ENCODE data around the gene HHIPL1.

HHIPL1 gene

DNA sequence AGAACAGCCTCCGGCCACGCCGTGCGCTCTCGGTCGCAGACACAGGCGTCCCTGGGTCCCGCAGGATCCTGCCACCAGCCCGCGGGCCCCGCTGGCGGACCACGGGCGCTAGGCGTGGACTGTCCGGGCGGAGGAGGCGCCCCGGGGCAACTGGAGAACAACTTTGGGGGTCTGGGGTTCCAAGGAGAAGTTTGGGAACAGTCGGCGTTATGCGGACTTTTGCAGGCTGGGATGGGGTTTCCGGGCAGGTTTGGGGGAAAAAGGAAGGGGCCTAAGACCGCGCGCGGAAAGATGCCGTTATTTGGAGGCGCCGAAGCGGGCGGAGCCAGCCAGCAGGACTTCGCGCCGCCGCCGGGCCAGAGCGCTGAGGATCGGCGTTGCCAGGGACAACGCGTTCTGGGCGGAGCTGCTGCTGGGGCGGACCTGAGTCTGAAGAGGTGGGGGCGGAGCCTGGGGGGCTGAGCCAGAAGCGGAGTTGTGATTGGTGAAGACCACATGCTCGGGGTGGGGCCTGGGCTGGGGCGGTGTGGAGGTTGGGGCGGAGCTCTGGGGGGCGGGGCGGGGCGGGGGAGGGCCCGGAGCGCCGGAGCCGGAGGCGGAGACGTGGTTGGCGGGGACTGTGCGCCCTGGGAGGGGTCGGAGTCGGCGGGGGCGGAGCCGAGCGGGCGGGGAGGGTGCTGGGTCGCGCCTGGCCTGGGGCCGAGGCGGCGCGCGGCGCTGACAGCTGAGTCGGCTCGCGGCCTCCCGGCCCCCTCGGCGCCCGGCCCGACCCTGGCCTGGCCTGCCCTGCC, 38.9 kb downstream of the HHIPL1 start, which contains the start of gene CYP46A1:
TSS of gene CYP46A1 (plus strand) at position 680 of the 791 bp plus-strand sequence. CDS start 120 bp downstream, outside the sequence.
- H3K4me3 ChIP-seq (ENCODE audit: low read depth, low read length), result peak within 1 kb of the TSS; percentile 87
- TF ChIP-seq, protein P1, sequence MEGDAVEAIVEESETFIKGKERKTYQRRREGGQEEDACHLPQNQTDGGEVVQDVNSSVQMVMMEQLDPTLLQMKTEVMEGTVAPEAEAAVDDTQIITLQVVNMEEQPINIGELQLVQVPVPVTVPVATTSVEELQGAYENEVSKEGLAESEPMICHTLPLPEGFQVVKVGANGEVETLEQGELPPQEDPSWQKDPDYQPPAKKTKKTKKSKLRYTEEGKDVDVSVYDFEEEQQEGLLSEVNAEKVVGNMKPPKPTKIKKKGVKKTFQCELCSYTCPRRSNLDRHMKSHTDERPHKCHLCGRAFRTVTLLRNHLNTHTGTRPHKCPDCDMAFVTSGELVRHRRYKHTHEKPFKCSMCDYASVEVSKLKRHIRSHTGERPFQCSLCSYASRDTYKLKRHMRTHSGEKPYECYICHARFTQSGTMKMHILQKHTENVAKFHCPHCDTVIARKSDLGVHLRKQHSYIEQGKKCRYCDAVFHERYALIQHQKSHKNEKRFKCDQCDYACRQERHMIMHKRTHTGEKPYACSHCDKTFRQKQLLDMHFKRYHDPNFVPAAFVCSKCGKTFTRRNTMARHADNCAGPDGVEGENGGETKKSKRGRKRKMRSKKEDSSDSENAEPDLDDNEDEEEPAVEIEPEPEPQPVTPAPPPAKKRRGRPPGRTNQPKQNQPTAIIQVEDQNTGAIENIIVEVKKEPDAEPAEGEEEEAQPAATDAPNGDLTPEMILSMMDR (IDR thresholded peaks at IDR 0.05; ENCODE audit: low read depth, low read length), result no peak

GRCh38 chr14:99684410-99684934, 39.5 kb downstream of the HHIPL1 start:
- TF ChIP-seq, protein P1 (IDR thresholded peaks at IDR 0.05; ENCODE audit: low read depth, low read length), result no peak
- peak overlapping the region; percentile 60 for H3K4me3 ChIP-seq (ENCODE audit: low read depth, low read length)

- H3K4me3 ChIP-seq (ENCODE audit: low read depth, low read length), result no peak overlapping the region
- TF ChIP-seq, protein P1 (IDR thresholded peaks at IDR 0.05; ENCODE audit: low read depth, low read length), result no peak
Measured at GRCh38 chr14:99685151-99685591, 40.2 kb downstream of the HHIPL1 start.

DNA sequence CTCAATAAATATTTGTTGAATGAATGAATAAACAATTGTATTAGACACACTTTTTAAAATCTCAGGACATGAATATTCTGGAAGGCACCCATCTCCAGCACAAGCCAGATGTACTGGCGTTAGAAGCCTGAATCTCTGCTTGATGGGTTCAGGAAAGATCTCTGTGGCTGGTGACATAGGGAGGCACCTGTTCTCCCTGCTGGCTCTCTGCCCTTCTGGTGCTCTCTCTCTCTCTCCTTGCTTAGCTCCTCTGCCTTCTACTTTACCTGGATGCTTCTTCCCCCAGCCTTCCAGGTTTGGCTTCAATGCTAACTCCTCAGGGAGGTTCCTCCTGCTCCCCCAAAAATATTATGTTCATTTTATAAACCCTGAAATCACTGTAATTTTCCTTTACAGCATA, 40.7 kb downstream of the HHIPL1 start:
- TF ChIP-seq, protein P1 (IDR thresholded peaks at IDR 0.05; ENCODE audit: low read depth, low read length), result no peak

DNA sequence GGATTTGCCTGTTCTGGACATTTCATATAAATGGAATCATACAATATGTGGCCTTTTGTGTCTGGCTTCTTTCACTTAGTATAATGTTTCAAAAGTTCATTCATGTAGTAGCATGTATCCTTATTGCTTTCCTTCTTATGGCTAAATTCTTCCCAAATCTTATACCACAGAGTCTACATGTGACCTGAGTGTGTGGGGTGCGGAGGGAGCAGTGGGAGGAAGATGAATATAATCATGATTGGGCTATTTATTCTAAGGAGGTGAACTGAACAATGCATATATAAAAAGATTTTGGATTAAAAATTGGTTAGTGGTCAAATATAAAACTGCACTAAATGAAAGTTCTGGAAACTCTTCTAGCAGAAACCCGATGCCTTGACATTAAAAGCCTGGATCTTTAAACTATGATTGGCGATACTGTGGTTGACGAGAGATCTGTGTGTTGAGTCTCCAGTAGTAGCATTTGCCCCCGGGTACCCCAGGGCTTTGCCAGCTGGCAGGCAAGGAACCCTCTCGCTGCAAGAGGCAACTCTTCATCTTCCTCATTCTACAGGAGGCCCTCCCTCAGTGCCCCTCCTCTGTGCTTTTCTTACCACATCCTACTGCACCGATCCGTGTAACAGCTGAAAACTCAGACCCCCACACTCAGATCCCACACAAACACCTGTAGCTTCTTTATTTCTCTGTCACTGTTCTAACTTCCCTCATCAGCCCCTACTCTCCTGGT, 41.8 kb downstream of the HHIPL1 start:
- no peak overlapping the region for H3K4me3 ChIP-seq (ENCODE audit: low read depth, low read length)
- TF ChIP-seq, protein P1 (IDR thresholded peaks at IDR 0.05; ENCODE audit: low read depth, low read length), result no peak

More for the DNA sequence above, 40.7 kb downstream of the HHIPL1 start:
- H3K4me3 ChIP-seq (ENCODE audit: low read depth, low read length), result no peak overlapping the region

DNA sequence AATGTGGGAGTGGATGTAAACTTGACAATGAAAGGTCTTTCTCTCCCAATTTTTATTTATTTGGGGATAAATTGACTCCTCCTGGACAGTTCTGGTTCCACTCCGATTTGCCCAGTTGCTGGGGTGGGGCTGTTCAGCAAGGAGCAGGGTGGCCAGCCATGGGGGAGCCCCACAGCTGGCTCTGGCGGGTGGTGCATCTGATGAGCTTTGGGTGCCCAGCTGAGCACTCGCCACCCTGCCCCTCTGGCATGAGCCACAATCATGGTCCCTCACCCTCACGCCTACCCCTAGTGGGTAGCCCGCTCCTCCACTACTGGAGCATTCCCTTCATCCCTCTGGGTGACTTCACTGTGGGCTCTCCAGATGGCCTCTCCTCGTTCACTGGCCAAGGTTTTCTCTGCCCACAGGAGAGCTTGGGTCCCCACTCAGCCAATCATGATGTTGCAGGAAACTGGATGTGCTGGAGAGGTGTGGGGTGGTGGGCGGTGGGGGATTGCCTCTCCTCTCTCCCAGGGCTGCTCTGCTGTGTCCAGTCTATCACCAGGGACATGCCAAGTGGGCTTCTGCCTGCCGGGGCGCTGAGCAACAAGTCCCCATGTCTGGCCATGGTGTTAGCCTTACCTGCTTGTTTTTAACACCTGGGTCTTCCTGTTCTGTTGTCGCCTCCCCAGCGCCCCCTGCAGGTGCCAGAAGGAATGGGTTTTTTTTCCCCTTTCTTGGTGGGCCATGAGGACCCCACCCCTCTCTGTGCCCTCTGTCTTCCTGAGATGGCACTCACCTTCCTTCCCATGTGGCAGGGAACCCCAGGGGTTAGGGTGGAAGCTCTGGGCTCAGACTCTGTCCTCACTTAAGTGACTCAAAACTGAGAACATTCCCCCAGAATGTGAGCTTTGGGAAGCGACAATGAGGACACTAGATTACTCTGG, 42.6 kb downstream of the HHIPL1 start:
- H3K4me3 ChIP-seq (ENCODE audit: low read depth, low read length), result no peak overlapping the region
- TF ChIP-seq, protein P1 (IDR thresholded peaks at IDR 0.05; ENCODE audit: low read depth, low read length), result peak; percentile 76

All from WI38 (cell line).